Fibroblast of lung (primary cell): ENCODE measurements around the gene BCO2.

ENCODE experiments used
- EZH2 ChIP-seq: IDR thresholded peaks from 2 replicates; pipeline ENCODE4 v1.5.1; 2012; ENCODE audit warnings: low read length, control low read depth, mild to moderate bottlenecking; ENCODE audit errors: missing control alignments
- TF ChIP-seq, protein P1 (sequence below), 2 donors: IDR thresholded peaks in 1 of 2; conservative IDR thresholded peaks in 1 of 2; 1 replicate in 1 of 2; 2 replicates in 1 of 2; pipeline ENCODE4 v1.5.1; 2011 to 2012; ENCODE audit warnings: low read length in 2 of 2, control low read depth in 1 of 2, inconsistent platforms in 1 of 2, low read depth in 1 of 2, mild to moderate bottlenecking in 1 of 2

DNA sequence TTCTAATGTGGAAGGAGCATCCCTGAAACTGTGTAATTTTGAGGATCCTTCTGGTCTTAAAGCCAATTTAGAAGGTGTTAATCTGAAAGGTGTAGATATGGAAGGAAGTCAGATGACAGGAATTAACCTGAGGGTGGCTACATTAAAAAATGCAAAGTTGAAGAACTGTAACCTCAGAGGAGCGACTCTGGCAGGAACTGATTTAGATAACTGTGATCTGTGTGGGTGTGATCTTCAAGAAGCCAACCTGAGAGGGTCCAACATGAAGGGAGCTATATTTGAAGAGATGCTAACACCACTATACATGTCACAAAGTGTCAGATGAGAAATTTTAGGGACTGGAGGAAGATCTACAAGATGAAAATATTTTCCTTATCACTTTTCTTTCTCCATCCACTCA, 7.6 kb downstream of the BCO2 start:
- TF ChIP-seq, protein P1, sequence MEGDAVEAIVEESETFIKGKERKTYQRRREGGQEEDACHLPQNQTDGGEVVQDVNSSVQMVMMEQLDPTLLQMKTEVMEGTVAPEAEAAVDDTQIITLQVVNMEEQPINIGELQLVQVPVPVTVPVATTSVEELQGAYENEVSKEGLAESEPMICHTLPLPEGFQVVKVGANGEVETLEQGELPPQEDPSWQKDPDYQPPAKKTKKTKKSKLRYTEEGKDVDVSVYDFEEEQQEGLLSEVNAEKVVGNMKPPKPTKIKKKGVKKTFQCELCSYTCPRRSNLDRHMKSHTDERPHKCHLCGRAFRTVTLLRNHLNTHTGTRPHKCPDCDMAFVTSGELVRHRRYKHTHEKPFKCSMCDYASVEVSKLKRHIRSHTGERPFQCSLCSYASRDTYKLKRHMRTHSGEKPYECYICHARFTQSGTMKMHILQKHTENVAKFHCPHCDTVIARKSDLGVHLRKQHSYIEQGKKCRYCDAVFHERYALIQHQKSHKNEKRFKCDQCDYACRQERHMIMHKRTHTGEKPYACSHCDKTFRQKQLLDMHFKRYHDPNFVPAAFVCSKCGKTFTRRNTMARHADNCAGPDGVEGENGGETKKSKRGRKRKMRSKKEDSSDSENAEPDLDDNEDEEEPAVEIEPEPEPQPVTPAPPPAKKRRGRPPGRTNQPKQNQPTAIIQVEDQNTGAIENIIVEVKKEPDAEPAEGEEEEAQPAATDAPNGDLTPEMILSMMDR (conservative IDR thresholded peaks at IDR 0.05 in 1 of 2, IDR thresholded peaks at IDR 0.05 in 1 of 2; ENCODE audit: low read depth in 1 of 2, low read length in 2 of 2): no peak
- no peak for TF ChIP-seq EZH2
